Measurements from ENCODE around the gene ADD3.

The ADD3 gene, protein sequence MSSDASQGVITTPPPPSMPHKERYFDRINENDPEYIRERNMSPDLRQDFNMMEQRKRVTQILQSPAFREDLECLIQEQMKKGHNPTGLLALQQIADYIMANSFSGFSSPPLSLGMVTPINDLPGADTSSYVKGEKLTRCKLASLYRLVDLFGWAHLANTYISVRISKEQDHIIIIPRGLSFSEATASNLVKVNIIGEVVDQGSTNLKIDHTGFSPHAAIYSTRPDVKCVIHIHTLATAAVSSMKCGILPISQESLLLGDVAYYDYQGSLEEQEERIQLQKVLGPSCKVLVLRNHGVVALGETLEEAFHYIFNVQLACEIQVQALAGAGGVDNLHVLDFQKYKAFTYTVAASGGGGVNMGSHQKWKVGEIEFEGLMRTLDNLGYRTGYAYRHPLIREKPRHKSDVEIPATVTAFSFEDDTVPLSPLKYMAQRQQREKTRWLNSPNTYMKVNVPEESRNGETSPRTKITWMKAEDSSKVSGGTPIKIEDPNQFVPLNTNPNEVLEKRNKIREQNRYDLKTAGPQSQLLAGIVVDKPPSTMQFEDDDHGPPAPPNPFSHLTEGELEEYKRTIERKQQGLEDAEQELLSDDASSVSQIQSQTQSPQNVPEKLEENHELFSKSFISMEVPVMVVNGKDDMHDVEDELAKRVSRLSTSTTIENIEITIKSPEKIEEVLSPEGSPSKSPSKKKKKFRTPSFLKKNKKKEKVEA

GRCh38 chr10:110007701-110008517 lies at the start of gene ADD3:
ADD3 (plus strand) TSS chr10:110007984; CDS start chr10:110100654, 92,670 bp downstream.
- intact Hi-C loops (cut with DNase I) = loop anchor here (2.0 to 10.0 kb wide), 3 partner anchors 69 to 127 kb away; no protein-coding TSS in a partner anchor
- DNase-seq = peak; percentile 90 to 99 (median 97)

DNA sequence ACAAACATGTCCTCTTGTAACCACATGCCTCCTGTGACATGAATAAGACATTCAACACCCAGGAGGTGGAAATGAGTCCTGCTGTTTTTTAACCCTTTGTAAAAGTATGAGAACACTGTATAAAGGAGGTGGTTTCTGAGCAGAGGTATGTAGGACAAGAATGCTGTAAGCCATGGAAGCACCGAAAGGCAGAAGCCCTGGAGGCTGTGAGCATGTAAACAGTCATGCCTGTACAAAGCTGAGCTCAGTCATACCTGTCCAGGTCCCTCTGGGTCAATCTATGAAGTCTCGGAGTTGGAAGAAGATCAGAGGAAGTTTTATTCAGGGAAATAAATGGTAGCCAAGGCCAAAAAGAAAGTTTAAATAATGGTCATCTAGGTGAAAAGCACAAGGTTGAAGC lies 49.7 kb upstream of the ADD3 start:
- DNase-seq = no peak
- intact Hi-C loops (cut with DNase I) = no loop called here

DNA sequence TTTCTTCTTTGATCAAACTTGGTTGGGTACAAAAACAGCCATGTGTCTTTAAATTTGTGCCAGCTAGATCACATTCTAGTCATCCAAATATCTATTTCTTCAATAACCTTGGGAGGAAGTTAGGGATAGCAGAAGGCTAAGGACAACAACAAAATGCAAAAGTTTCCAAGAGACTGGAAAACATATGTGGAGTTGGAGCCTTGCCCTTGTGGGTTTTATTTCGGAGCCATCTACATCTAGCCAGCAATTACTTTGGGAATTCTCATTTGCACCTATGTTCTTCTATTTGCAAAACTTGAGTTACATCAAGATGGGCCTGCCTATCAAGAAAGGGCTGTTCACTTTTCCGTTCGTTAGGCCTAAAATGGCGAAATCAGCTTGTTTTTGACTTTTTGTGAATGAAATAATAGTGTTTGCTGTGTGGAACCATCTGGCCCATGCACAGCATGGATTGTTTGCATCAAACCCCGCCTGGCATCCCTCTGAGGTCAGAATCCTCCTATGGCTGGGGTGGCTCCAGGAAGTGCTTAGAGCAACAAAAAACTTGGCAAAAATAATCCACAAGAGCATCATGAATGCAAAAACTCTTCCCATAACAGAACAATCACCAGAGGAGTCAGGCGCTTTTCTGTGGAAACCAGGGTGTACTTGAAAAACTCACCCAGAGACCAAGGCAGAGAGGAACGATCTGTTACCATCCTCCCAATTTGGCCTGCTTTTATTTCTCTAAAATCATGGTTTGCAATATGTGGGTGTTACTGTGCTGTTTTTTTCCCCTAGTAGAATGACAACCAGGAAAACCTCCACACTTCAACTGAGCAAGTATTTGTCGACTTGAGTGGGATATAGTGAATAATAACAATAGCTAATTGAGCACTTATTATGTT lies 48.3 kb upstream of the ADD3 start:
- intact Hi-C loops (cut with DNase I) = no loop called here
- peak in 1 of 42 donors; percentile 10 for DNase-seq

- DNase-seq = no peak
- intact Hi-C loops (cut with DNase I) = no loop called here
These were observed 47.1 kb upstream of the ADD3 start for GRCh38 chr10:109960682-109961081.

DNA sequence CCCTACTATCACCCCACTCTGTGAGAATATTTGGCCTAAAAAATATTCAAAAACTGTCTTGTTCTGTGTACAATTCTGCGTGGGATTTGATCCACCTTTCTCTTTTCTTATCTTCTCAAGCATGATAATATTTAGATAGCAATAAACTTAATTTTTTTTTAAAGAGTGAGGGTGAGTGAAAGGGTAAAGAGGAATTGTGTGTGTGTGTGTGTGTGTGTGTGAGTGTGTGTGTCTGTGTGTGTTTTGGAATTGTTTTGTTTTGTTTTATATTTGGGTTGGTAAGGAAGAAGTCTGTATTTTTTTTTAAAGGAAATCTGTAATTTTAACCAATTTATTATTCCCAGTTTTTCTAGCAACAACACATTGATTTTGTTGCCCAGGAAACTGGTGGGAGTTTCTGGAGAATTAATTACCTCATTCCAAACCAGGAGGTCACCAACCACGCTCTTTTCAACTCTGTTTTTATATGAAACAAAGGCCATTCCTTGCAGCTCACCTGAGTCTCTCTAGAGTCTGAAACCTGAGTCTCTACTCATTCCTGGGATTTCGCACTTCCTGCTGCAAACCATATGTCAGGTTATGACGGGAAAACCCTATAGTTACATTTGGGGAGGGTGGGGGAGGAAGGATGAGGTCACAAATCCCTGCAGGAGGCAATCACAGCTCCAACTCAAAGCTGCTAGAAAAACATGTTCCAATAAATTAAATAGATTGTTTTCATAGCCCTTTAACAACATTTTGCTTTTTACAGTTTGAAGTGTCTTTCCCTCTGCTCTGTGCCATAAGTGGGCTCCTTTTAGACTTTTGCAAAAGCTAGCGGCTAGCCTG lies 46.4 kb upstream of the ADD3 start:
- intact Hi-C loops (cut with DNase I) = no loop called here
- DNase-seq = no peak

DNA sequence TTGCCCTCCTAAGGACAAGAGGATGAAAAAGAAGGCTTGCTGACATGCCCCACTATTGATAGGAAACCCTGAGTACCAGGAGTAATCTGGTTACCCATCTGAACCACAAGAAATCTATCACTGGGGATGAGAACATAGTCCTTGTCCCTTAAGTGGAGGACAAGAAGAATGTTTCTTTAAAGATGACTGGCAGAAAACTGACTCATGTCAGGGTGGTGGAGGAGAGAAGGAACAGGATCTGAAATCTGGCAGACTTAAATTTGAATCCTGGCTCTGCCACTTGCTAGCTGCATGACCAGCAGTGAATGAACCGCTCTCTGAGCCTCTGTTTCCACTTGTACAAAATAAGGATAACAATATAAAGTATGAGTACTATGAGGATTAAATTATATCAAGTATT lies 45.5 kb upstream of the ADD3 start:
- no peak for DNase-seq
- intact Hi-C loops (cut with DNase I) = no loop called here

DNA sequence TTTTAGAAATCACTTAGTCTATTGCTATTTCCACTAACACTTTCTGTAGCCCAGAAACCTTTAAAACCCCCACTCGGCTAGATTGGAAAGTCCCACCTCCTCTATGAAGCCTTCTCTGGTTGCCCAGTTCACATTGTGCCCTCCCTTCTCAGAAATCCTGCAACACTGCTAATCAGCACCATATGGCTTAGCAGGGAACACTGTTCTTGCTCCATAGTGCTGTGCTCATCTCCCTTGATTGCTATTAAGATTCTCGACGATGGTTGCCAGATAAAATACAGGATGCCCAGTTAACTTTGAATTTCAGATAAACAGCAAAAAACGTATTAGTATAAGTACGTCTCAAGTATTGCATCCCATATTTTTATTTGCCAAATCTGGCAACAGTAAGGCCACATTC lies 44.3 kb upstream of the ADD3 start:
- intact Hi-C loops (cut with DNase I) = no loop called here
- no peak for DNase-seq

DNA sequence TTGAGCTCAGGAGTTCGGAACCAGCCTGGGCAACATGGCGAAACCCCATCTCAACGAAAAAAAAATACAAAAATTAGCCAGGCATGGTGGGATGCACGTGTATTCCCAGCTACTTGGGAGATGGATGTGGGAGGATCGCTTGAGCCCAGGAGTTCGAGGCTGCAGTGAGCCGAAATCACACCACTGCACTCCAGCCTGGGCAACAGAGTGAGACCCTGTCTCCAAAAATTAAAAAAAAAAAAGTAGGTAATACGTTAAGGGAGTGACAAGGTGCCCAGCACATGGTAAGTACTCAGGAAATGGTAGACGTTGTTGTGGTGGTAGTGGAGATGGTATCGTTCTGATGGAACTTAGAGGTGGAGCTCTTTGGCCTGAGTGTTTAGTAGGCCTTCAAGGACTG lies 43.5 kb upstream of the ADD3 start:
- intact Hi-C loops (cut with DNase I) = no loop called here
- DNase-seq = no peak

- intact Hi-C loops (cut with DNase I) = no loop called here
- no peak for DNase-seq
These were observed 40.6 kb upstream of the ADD3 start for GRCh38 chr10:109966961-109967738.

- intact Hi-C loops (cut with DNase I) = no loop called here
- DNase-seq = no peak
These were observed 40.1 kb upstream of the ADD3 start for GRCh38 chr10:109967739-109968088.

- intact Hi-C loops (cut with DNase I) = no loop called here
- DNase-seq = peak; percentile 23 to 75 (median 54)
These were observed 38.6 kb upstream of the ADD3 start for GRCh38 chr10:109968953-109969759.

DNA sequence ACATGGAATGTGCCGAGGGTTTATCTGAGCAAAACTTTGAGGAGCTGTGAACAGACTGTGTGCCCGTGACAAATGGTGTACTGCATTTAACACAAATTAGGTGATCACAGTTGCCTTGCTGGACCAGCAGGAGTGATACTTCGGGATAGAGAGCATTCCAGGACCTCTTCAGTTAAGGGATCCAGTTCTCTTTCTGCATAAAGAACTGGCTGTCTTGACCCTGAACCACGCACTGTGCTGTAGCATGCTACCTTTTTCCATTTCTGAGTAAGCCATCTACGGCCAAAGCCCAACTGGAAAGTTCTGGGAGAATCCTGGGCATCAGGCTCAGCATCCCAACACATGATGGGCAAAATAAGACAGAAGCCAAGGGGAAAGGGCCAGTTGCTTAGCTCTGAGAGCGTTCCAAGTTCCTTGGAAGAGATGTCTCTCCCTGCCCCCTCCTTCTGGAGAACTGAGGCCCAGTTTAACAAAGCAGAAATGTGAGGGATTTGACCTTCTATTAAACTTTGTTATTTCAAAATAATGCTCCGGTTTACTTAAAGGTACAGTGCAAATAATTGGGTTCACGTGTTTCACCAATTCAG lies 37.9 kb upstream of the ADD3 start:
- DNase-seq = peak in 2 of 42 donors; percentile 10 to 25
- intact Hi-C loops (cut with DNase I) = no loop called here

- intact Hi-C loops (cut with DNase I) = no loop called here
- no peak for DNase-seq
These were observed 36.1 kb upstream of the ADD3 start for GRCh38 chr10:109971634-109972033.

DNA sequence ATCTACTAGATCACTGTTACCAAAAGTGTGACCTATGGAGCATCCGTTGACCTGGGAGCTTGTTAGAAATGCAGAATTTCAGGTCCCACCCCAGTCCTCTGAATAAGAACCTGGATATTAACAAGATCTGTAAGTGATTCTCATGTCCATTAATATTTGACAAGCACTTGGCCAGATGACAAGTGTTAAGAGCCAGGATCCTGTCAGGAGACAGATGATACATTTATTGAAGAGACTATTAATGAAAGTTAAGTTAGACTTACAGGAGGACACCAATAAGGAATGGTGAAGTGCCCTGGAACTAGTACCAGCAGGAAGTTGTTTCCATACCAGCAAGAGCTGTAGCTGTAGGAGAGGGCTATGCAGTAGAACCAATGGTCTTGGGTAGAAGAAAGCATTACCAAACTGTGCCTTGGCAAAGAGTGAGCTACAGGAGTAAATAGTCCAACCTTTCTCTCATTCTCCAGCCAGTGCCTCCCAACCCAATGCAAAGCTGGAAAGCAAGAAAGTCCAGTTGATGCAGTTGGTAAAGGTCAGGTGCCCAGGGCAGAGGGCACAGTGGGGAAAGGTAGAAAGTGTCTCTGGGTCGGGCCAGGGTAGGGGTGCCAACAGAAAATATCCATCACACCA lies 35.3 kb upstream of the ADD3 start:
- intact Hi-C loops (cut with DNase I) = no loop called here
- DNase-seq = no peak

- no peak for DNase-seq
- intact Hi-C loops (cut with DNase I) = no loop called here
These were observed 34.4 kb upstream of the ADD3 start for GRCh38 chr10:109973326-109973829.
